SH-SY5Y (cell line): ENCODE results near the gene NTHL1.

Experiments used
- GATA2 ChIP-seq: IDR thresholded peaks from 2 replicates; pipeline ENCODE4 v1.6.1; 2011; ENCODE audit warnings: mild to moderate bottlenecking, low read depth, low read length
- GATA3 ChIP-seq: IDR thresholded peaks from 2 replicates; pipeline ENCODE4 v1.6.1; 2011; ENCODE audit warnings: low read depth, mild to moderate bottlenecking, low read length, moderate library complexity

DNA sequence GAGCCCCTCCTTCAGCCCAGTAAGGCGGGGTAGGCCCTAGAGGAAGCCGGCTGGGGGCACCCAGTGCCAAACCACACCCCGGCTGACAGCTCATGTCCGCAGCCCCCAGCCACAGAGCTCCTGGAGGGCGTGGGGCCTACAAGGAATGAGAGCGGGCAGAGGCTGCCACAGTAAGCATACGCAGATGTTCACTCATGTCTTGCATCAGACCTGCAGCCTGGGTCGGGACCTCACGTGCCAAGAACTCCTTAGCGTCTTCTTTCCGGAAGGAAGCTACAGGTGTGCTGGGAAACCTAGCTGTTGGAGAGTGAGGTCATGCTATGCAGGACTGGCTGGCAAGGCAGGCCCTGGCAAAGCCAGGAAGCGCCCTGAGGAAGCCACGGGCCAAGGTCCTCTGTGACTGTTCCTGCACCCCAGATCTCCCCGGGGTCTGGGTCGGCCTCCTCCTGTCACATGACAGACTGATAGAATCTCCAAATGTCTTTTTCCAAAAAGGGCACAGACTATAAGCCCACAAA is 39.6 kb downstream of the NTHL1 start:
- no peak for TF ChIP-seq GATA2
- TF ChIP-seq GATA3: no peak
